ENCODE data around the gene ZCCHC14. TPM values are rescaled to one million over a fixed set of nuclear protein-coding genes. Genes with fewer than 3 reads are reported as not detected.
A peak's percentile ranks its signal among the peaks of the same experiment; 100 is the strongest.

ZCCHC14 gene
- total and polyA plus RNA-seq, 2 of the 13 experiments (the other 11 are each of a cell fraction or from before 2014, with no cell fraction given) = 12.4 to 12.5 TPM

DNA sequence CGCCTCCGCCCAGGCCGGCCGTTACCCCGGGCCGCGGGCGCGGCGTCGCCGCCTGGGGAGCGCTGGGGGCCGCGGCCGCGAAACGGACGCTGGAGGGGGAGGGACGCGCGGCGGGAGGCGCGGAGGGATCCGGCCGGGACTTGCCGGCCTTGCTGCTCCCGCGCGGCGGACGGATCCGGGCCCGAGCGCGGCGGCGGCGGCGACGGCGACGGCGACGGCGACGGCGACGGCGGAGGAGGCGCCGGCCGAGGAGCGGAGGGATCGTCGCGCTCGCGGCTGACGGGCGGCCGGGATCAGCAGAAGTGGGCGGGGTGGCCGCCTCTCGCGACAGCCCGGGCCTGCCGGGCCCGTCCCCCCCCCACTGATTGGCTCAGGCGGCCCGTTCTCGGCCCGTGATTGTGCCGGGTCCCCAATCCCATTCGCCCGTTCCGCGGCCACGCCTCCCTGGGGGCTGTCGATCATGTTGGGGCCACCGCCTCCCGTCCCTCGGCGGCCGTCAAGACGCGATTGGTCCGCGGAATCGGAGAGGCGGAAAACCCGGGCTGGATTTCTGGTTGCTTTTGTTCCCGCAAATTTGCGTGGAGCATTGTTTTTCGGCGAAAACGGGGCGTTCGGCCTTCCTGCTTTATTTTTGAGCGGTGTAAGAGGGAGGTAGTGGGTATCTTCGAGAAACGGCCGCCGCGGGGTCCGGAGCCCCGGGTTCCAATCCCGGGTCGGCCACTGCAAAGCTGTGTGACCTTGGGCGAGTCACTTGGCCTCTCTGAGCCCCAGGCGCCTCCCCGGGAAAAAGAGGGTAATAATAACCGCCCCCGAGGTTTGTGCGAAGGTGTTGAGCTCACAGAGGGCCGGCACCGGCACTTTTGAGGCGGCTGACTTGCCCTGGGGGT, at the start of gene ZCCHC14 (continued):
- TF ChIP-seq RBFOX2 (IDR thresholded peaks at IDR 0.05; ENCODE audit: low read depth, low read length) = peak; percentile 82
- TF ChIP-seq, protein P1, sequence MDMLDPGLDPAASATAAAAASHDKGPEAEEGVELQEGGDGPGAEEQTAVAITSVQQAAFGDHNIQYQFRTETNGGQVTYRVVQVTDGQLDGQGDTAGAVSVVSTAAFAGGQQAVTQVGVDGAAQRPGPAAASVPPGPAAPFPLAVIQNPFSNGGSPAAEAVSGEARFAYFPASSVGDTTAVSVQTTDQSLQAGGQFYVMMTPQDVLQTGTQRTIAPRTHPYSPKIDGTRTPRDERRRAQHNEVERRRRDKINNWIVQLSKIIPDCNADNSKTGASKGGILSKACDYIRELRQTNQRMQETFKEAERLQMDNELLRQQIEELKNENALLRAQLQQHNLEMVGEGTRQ (IDR thresholded peaks at IDR 0.05; ENCODE audit: low read depth, low read length) = no peak
- TF ChIP-seq, protein P1 (CRISPR knock-in tag; IDR thresholded peaks at IDR 0.05; ENCODE audit: borderline replicate concordance) = peak; percentile 24; the same call in 1 of the 2 replicates
- no peak for TF ChIP-seq TBL1XR1 (IDR thresholded peaks at IDR 0.05; ENCODE audit: borderline replicate concordance, low read length, partially characterized antibody)
- TF ChIP-seq, protein P2, sequence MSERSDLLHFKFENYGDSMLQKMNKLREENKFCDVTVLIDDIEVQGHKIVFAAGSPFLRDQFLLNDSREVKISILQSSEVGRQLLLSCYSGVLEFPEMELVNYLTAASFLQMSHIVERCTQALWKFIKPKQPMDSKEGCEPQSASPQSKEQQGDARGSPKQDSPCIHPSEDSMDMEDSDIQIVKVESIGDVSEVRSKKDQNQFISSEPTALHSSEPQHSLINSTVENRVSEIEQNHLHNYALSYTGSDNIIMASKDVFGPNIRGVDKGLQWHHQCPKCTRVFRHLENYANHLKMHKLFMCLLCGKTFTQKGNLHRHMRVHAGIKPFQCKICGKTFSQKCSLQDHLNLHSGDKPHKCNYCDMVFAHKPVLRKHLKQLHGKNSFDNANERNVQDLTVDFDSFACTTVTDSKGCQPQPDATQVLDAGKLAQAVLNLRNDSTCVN (CRISPR knock-in tag; IDR thresholded peaks at IDR 0.05; ENCODE audit: borderline replicate concordance) = peak; percentile 16; the same call in 1 of the 2 replicates
- no peak for TF ChIP-seq ZFP62 (CRISPR knock-in tag; IDR thresholded peaks at IDR 0.05)
- no peak for TF ChIP-seq ZNF550 (CRISPR knock-in tag; IDR thresholded peaks at IDR 0.05; ENCODE audit: borderline replicate concordance)
- TF ChIP-seq WIZ (CRISPR knock-in tag; IDR thresholded peaks at IDR 0.05) = no peak
- no peak for TF ChIP-seq ZNF562 (CRISPR knock-in tag; IDR thresholded peaks at IDR 0.05; ENCODE audit: borderline replicate concordance)
- peak; percentile 43; the same call in 1 of the 2 replicates for TF ChIP-seq ZNF747 (CRISPR knock-in tag; IDR thresholded peaks at IDR 0.05; ENCODE audit: borderline replicate concordance)
- peak; percentile 66 for TF ChIP-seq AGO1 (IDR thresholded peaks at IDR 0.05; ENCODE audit: low read depth, low read length, poor library complexity, severe bottlenecking)
- TF ChIP-seq EZH2 (conservative IDR thresholded peaks at IDR 0.05; ENCODE audit: low read depth, low read length) = no peak
- no peak for TF ChIP-seq NKX3-1 (CRISPR knock-in tag; IDR thresholded peaks at IDR 0.05)
- no peak for TF ChIP-seq ZNF7 (CRISPR knock-in tag; IDR thresholded peaks at IDR 0.05)
- no peak for TF ChIP-seq GTF3A (CRISPR knock-in tag; conservative IDR thresholded peaks at IDR 0.05)
- TF ChIP-seq HOXA5 (CRISPR knock-in tag; IDR thresholded peaks at IDR 0.05) = 0 out of 2 replicates have a peak, but pooled peaks have one; percentile 32
- no peak for TF ChIP-seq ZNF331 (CRISPR knock-in tag; IDR thresholded peaks at IDR 0.05)
- no peak for TF ChIP-seq KDM5A (IDR thresholded peaks at IDR 0.05; ENCODE audit: borderline replicate concordance, low read length)
- no peak for TF ChIP-seq HDAC6 (IDR thresholded peaks at IDR 0.05; ENCODE audit: low read depth, low read length)
- no peak for TF ChIP-seq ZNF251 (CRISPR knock-in tag; IDR thresholded peaks at IDR 0.05)
- peak; percentile 64; the same call in 1 of the 2 replicates for TF ChIP-seq MIER2 (CRISPR knock-in tag; IDR thresholded peaks at IDR 0.05)
- TF ChIP-seq POGZ (CRISPR knock-in tag; IDR thresholded peaks at IDR 0.05) = no peak
- TF ChIP-seq SSRP1 (CRISPR knock-in tag; IDR thresholded peaks at IDR 0.05) = no peak
- TF ChIP-seq, protein P3, sequence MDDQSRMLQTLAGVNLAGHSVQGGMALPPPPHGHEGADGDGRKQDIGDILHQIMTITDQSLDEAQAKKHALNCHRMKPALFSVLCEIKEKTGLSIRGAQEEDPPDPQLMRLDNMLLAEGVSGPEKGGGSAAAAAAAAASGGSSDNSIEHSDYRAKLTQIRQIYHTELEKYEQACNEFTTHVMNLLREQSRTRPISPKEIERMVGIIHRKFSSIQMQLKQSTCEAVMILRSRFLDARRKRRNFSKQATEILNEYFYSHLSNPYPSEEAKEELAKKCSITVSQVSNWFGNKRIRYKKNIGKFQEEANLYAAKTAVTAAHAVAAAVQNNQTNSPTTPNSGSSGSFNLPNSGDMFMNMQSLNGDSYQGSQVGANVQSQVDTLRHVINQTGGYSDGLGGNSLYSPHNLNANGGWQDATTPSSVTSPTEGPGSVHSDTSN (CRISPR knock-in tag; IDR thresholded peaks at IDR 0.05; ENCODE audit: borderline replicate concordance) = peak; percentile 63; the same call in 1 of the 2 replicates
- TF ChIP-seq MTA1 (CRISPR knock-in tag; IDR thresholded peaks at IDR 0.05; ENCODE audit: borderline replicate concordance) = no peak
- TF ChIP-seq ZKSCAN1 (IDR thresholded peaks at IDR 0.05; ENCODE audit: low read length) = no peak
- no peak for TF ChIP-seq RAD51 (IDR thresholded peaks at IDR 0.05; ENCODE audit: borderline replicate concordance)

All from HepG2 (cell line).